GM23338 (cell line): ENCODE results near the gene CLCN4. TPM values are rescaled to one million over a fixed set of nuclear protein-coding genes. Genes with fewer than 3 reads are reported as not detected.

Source experiments
- ATAC-seq: fragments of 200-7000 bp; cut with Tn5 transposase; 3 replicates; pipeline ENCODE4 v1.9.1; 2020
- DNase-seq: peaks from one replicate; pipeline ENCODE4 v3.0.0-alpha.2; 2015; ENCODE audit warnings: low spot score
- H2AFZ ChIP-seq: fragments of 200-600 bp; sonication (generic); 2 replicates; pipeline ENCODE4 v1.8.0; 2016; ENCODE audit warnings: antibody characterized with exemption, mild to moderate bottlenecking, moderate library complexity
- H3F3A ChIP-seq: fragments of 200-600 bp; sonication (generic); replicated peaks from 2 replicates; pipeline ENCODE4 v1.8.0; 2017; ENCODE audit warnings: antibody characterized with exemption, mixed run types, low read depth
- H3K27ac ChIP-seq: fragments of 200-600 bp; sonication (generic); 2 replicates; pipeline ENCODE4 v1.6.1; 2016; ENCODE audit warnings: low read depth
- H3K27me3 ChIP-seq: fragments of 200-600 bp; sonication (generic); 2 replicates; pipeline ENCODE4 v1.8.0; 2016; ENCODE audit warnings: mild to moderate bottlenecking, mixed run types, moderate library complexity; ENCODE audit not compliant: insufficient read depth
- H3K36me3 ChIP-seq: fragments of 200-600 bp; sonication (generic); 2 replicates; pipeline ENCODE4 v1.8.0; 2016; ENCODE audit warnings: mild to moderate bottlenecking; ENCODE audit not compliant: insufficient read depth
- H3K4me1 ChIP-seq: fragments of 200-600 bp; sonication (generic); 2 replicates; pipeline ENCODE4 v1.8.0; 2016; ENCODE audit warnings: mild to moderate bottlenecking, moderate library complexity; ENCODE audit not compliant: insufficient read depth
- H3K4me2 ChIP-seq: fragments of 200-600 bp; sonication (generic); 2 replicates; pipeline ENCODE4 v1.7.1; 2017; ENCODE audit warnings: mixed run types
- H3K4me3 ChIP-seq: fragments of 200-600 bp; sonication (generic); 2 replicates; pipeline ENCODE4 v1.6.1; 2016; ENCODE audit warnings: mixed run types
- H3K79me2 ChIP-seq: fragments of 200-600 bp; sonication (generic); replicated peaks from 2 replicates; pipeline ENCODE4 v1.8.0; 2017; ENCODE audit warnings: mild to moderate bottlenecking; ENCODE audit not compliant: insufficient read depth
- H3K9me2 ChIP-seq: fragments of 200-600 bp; sonication (generic); 2 replicates; pipeline ENCODE4 v1.8.0; 2017; ENCODE audit not compliant: insufficient read depth
- H4K20me1 ChIP-seq: fragments of 200-600 bp; sonication (generic); replicated peaks from 2 replicates; pipeline ENCODE4 v1.8.0; 2017; ENCODE audit warnings: mild to moderate bottlenecking; ENCODE audit not compliant: insufficient read depth
- H3K27ac Mint-ChIP-seq: 2 replicates; pipeline ENCODE4 v1.8.0; 2020; ENCODE audit warnings: inconsistent platforms, mild to moderate bottlenecking, moderate library complexity, mixed read lengths
- H3K27me3 Mint-ChIP-seq: 3 replicates; pipeline ENCODE4 v1.8.0; 2022; ENCODE audit warnings: low read depth, mild to moderate bottlenecking, moderate library complexity, mixed read lengths, inconsistent platforms; ENCODE audit not compliant: insufficient read depth, poor library complexity
- H3K36me3 Mint-ChIP-seq: 3 replicates; pipeline ENCODE4 v1.8.0; 2021; ENCODE audit warnings: low read depth, mild to moderate bottlenecking, inconsistent platforms, moderate library complexity, mixed read lengths
- H3K4me1 Mint-ChIP-seq: 3 replicates; pipeline ENCODE4 v1.8.0; 2020; ENCODE audit warnings: mild to moderate bottlenecking, inconsistent platforms, mixed read lengths
- H3K4me3 Mint-ChIP-seq: 3 replicates; pipeline ENCODE4 v1.8.0; 2021; ENCODE audit warnings: moderate library complexity, mild to moderate bottlenecking, inconsistent platforms, mixed read lengths
- H3K9me3 Mint-ChIP-seq: 3 replicates; pipeline ENCODE4 v1.8.0; 2020; ENCODE audit warnings: moderate library complexity, mild to moderate bottlenecking, inconsistent platforms, mixed read lengths
- CREB1 ChIP-seq: fragments of 250-450 bp; sonication (Bioruptor Pico); IDR thresholded peaks from 2 replicates; pipeline ENCODE4 v1.5.0; 2020; ENCODE audit warnings: low read depth, mild to moderate bottlenecking, moderate library complexity
- EZH2 ChIP-seq: fragments of 200-600 bp; sonication (generic); IDR thresholded peaks from one replicate; pipeline ENCODE4 v1.8.0; 2017; ENCODE audit warnings: antibody characterized with exemption, mild to moderate bottlenecking, low read depth; ENCODE audit not compliant: unreplicated experiment
- EZH2phosphoT487 ChIP-seq: fragments of 200-600 bp; sonication (generic); IDR thresholded peaks from one replicate; pipeline ENCODE4 v1.8.1; 2018; ENCODE audit warnings: antibody characterized with exemption; ENCODE audit not compliant: unreplicated experiment
- JUNB ChIP-seq: IDR thresholded peaks from one replicate; pipeline ENCODE4 v1.6.1; 2016; ENCODE audit warnings: antibody characterized with exemption; ENCODE audit not compliant: unreplicated experiment
- NANOG ChIP-seq: IDR thresholded peaks from 2 replicates; pipeline ENCODE4 v1.6.1; 2016; ENCODE audit warnings: antibody characterized with exemption, borderline replicate concordance
- POLR2AphosphoS5 ChIP-seq: IDR thresholded peaks from 2 replicates; pipeline ENCODE4 v1.6.1; 2016; ENCODE audit warnings: antibody characterized with exemption, low read depth
- STAT1 ChIP-seq: IDR thresholded peaks from one replicate; pipeline ENCODE4 v1.6.1; 2016; ENCODE audit warnings: antibody characterized with exemption; ENCODE audit not compliant: unreplicated experiment
- ZNF114 ChIP-seq: fragments of 250-450 bp; sonication (Bioruptor Pico); IDR thresholded peaks from 2 replicates; pipeline ENCODE4 v1.5.0; 2020; ENCODE audit warnings: mild to moderate bottlenecking, moderate library complexity
- ZNF331 ChIP-seq: fragments of 250-450 bp; sonication (Bioruptor Pico); IDR thresholded peaks from 2 replicates; pipeline ENCODE4 v1.5.0; 2020; ENCODE audit warnings: low read depth, mild to moderate bottlenecking, moderate library complexity
- polyA plus RNA-seq: library from polyadenylated mRNA; unstranded; fragments of >200 nt; fragmentation: Nextera tagmentation; extraction: Ambion mirVana; gene quantifications from 2 replicates; pipeline ENCODE4 v1.2.1, GENCODE V29; 2016
- total RNA-seq: library from RNA; depleted of rRNA; stranded (reverse); fragments of >200 nt; shearing (Covaris generic); gene quantifications from 2 replicates; pipeline ENCODE4 v1.2.3, GENCODE V29; 2014
- TF ChIP-seq, protein P1 (sequence below), 2 experiments: fragments of 200-600 bp in 1 of 2; sonication (generic) in 1 of 2; conservative IDR thresholded peaks; 2 replicates each; pipeline versions ENCODE4 v1.5.1 to v1.6.1; 2016 to 2017; ENCODE audit warnings: antibody characterized with exemption in 2 of 2, low read depth in 2 of 2, mild to moderate bottlenecking in 2 of 2, moderate library complexity in 1 of 2
- TF ChIP-seq, protein P2 (sequence below): IDR thresholded peaks from one replicate; pipeline ENCODE4 v1.6.1; 2018; ENCODE audit warnings: antibody characterized with exemption; ENCODE audit not compliant: unreplicated experiment
- TF ChIP-seq, protein P3 (sequence below): IDR thresholded peaks from 2 replicates; pipeline ENCODE4 v1.6.1; 2016; ENCODE audit warnings: antibody characterized with exemption
- TF ChIP-seq, protein P4 (sequence below): fragments of 250-450 bp; sonication (Bioruptor Pico); IDR thresholded peaks from 2 replicates; pipeline ENCODE4 v1.5.0; 2020; ENCODE audit warnings: mild to moderate bottlenecking, moderate library complexity

The CLCN4 gene
- total and polyA plus RNA-seq, 2 experiments from 2014 or later, result 1.2 to 4.9 TPM

DNA sequence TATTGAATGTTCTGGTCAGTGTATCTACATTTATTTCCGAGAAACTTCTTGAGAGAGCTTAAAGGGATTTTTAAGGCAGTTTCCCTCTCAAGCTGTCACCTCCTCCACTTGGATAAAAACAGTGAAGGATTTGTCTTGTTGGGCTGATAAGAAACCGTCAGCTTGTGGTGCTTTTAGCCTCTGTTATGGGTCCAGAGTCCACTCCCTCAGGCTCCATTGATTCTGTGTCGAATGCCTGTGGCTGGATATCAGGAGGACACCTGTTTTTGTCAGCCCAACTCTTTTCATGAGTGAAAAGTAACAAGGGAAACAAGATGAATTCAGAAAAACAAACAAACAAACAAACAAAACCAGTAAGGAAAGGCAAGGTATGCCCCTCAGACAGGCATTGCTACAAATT is 12.4 kb downstream of the CLCN4 start:
- TF ChIP-seq, protein P1, sequence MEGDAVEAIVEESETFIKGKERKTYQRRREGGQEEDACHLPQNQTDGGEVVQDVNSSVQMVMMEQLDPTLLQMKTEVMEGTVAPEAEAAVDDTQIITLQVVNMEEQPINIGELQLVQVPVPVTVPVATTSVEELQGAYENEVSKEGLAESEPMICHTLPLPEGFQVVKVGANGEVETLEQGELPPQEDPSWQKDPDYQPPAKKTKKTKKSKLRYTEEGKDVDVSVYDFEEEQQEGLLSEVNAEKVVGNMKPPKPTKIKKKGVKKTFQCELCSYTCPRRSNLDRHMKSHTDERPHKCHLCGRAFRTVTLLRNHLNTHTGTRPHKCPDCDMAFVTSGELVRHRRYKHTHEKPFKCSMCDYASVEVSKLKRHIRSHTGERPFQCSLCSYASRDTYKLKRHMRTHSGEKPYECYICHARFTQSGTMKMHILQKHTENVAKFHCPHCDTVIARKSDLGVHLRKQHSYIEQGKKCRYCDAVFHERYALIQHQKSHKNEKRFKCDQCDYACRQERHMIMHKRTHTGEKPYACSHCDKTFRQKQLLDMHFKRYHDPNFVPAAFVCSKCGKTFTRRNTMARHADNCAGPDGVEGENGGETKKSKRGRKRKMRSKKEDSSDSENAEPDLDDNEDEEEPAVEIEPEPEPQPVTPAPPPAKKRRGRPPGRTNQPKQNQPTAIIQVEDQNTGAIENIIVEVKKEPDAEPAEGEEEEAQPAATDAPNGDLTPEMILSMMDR (conservative IDR thresholded peaks at IDR 0.05; ENCODE audit: low read depth in 2 of 2), result no peak
- no peak for TF ChIP-seq POLR2AphosphoS5
- TF ChIP-seq EZH2phosphoT487, result no peak
- TF ChIP-seq, protein P2, sequence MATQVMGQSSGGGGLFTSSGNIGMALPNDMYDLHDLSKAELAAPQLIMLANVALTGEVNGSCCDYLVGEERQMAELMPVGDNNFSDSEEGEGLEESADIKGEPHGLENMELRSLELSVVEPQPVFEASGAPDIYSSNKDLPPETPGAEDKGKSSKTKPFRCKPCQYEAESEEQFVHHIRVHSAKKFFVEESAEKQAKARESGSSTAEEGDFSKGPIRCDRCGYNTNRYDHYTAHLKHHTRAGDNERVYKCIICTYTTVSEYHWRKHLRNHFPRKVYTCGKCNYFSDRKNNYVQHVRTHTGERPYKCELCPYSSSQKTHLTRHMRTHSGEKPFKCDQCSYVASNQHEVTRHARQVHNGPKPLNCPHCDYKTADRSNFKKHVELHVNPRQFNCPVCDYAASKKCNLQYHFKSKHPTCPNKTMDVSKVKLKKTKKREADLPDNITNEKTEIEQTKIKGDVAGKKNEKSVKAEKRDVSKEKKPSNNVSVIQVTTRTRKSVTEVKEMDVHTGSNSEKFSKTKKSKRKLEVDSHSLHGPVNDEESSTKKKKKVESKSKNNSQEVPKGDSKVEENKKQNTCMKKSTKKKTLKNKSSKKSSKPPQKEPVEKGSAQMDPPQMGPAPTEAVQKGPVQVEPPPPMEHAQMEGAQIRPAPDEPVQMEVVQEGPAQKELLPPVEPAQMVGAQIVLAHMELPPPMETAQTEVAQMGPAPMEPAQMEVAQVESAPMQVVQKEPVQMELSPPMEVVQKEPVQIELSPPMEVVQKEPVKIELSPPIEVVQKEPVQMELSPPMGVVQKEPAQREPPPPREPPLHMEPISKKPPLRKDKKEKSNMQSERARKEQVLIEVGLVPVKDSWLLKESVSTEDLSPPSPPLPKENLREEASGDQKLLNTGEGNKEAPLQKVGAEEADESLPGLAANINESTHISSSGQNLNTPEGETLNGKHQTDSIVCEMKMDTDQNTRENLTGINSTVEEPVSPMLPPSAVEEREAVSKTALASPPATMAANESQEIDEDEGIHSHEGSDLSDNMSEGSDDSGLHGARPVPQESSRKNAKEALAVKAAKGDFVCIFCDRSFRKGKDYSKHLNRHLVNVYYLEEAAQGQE, result no peak
- TF ChIP-seq, protein P3, sequence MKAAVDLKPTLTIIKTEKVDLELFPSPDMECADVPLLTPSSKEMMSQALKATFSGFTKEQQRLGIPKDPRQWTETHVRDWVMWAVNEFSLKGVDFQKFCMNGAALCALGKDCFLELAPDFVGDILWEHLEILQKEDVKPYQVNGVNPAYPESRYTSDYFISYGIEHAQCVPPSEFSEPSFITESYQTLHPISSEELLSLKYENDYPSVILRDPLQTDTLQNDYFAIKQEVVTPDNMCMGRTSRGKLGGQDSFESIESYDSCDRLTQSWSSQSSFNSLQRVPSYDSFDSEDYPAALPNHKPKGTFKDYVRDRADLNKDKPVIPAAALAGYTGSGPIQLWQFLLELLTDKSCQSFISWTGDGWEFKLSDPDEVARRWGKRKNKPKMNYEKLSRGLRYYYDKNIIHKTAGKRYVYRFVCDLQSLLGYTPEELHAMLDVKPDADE, result no peak
- no peak for TF ChIP-seq STAT1
- TF ChIP-seq NANOG, result no peak
- no peak for TF ChIP-seq ZNF331 (CRISPR knock-in tag)
- TF ChIP-seq CREB1 (CRISPR knock-in tag), result no peak
- no peak for TF ChIP-seq ZNF114 (CRISPR knock-in tag)
- TF ChIP-seq, protein P4, sequence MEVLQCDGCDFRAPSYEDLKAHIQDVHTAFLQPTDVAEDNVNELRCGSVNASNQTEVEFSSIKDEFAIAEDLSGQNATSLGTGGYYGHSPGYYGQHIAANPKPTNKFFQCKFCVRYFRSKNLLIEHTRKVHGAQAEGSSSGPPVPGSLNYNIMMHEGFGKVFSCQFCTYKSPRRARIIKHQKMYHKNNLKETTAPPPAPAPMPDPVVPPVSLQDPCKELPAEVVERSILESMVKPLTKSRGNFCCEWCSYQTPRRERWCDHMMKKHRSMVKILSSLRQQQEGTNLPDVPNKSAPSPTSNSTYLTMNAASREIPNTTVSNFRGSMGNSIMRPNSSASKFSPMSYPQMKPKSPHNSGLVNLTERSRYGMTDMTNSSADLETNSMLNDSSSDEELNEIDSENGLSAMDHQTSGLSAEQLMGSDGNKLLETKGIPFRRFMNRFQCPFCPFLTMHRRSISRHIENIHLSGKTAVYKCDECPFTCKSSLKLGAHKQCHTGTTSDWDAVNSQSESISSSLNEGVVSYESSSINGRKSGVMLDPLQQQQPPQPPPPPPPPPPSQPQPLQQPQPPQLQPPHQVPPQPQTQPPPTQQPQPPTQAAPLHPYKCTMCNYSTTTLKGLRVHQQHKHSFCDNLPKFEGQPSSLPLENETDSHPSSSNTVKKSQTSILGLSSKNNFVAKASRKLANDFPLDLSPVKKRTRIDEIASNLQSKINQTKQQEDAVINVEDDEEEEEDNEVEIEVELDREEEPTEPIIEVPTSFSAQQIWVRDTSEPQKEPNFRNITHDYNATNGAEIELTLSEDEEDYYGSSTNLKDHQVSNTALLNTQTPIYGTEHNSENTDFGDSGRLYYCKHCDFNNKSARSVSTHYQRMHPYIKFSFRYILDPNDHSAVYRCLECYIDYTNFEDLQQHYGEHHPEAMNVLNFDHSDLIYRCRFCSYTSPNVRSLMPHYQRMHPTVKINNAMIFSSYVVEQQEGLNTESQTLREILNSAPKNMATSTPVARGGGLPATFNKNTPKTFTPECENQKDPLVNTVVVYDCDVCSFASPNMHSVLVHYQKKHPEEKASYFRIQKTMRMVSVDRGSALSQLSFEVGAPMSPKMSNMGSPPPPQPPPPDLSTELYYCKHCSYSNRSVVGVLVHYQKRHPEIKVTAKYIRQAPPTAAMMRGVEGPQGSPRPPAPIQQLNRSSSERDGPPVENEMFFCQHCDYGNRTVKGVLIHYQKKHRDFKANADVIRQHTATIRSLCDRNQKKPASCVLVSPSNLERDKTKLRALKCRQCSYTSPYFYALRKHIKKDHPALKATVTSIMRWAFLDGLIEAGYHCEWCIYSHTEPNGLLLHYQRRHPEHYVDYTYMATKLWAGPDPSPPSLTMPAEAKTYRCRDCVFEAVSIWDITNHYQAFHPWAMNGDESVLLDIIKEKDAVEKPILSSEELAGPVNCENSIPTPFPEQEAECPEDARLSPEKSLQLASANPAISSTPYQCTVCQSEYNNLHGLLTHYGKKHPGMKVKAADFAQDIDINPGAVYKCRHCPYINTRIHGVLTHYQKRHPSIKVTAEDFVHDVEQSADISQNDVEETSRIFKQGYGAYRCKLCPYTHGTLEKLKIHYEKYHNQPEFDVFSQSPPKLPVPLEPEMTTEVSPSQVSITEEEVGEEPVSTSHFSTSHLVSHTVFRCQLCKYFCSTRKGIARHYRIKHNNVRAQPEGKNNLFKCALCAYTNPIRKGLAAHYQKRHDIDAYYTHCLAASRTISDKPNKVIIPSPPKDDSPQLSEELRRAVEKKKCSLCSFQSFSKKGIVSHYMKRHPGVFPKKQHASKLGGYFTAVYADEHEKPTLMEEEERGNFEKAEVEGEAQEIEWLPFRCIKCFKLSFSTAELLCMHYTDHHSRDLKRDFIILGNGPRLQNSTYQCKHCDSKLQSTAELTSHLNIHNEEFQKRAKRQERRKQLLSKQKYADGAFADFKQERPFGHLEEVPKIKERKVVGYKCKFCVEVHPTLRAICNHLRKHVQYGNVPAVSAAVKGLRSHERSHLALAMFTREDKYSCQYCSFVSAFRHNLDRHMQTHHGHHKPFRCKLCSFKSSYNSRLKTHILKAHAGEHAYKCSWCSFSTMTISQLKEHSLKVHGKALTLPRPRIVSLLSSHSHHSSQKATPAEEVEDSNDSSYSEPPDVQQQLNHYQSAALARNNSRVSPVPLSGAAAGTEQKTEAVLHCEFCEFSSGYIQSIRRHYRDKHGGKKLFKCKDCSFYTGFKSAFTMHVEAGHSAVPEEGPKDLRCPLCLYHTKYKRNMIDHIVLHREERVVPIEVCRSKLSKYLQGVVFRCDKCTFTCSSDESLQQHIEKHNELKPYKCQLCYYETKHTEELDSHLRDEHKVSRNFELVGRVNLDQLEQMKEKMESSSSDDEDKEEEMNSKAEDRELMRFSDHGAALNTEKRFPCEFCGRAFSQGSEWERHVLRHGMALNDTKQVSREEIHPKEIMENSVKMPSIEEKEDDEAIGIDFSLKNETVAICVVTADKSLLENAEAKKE (CRISPR knock-in tag), result no peak
- TF ChIP-seq JUNB, result no peak
- TF ChIP-seq EZH2, result no peak
- ATAC-seq, result no peak

More for the DNA sequence above, 12.4 kb downstream of the CLCN4 start:
- H3K9me2 ChIP-seq, result no peaks in the 10 kb centered on the region
- Mint-ChIP-seq H3K27me3 (peaks cover 9% of the 10 kb centered on the region), H3K36me3 (peaks cover 2% of the 10 kb centered on the region; the same call in 1 of the 3 replicates), H3K4me3 (no peak overlapping the region), H3K27ac (no peak overlapping the region), H3K4me1 (peaks cover 18% of the 10 kb centered on the region), H3K9me3 (no peaks in the 10 kb centered on the region)
- H3K4me3 ChIP-seq, result no peak overlapping the region
- no peak overlapping the region for H3K27ac ChIP-seq
- no peaks in the 10 kb centered on the region for H3K79me2 ChIP-seq
- H4K20me1 ChIP-seq, result no peaks in the 10 kb centered on the region
- no peak overlapping the region for H3K4me2 ChIP-seq
- no peak for DNase-seq
- no peaks in the 10 kb centered on the region for H3K27me3 ChIP-seq
- no peak overlapping the region for H2AFZ ChIP-seq
- H3F3A ChIP-seq, result no peaks in the 10 kb centered on the region
- no peaks in the 10 kb centered on the region for H3K36me3 ChIP-seq
- peaks cover 3% of the 10 kb centered on the region; the same call in 1 of the 2 replicates for H3K4me1 ChIP-seq
